ENCODE measurements around the gene MN1.

MN1 gene

DNA sequence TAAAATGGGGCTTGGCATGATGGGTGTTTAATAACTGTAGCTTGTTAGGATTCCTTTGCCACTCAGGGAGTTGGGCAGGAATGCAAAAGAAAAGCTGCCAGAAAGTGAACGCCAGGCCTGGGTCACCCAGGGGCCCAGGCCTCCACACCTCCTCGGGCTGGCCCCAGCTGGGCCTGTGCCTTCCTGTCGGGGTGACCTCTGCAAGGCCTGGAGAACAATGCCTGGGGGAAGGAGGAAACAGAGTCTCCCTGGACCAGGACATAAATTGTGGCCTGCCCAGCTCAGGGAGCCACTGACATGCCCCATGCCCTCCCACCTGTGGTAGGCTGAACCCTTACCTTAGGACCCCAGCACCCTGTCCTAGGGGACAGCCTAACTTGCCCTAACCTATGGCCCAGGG, 21.9 kb downstream of the MN1 start:
- TF ChIP-seq, protein P1, sequence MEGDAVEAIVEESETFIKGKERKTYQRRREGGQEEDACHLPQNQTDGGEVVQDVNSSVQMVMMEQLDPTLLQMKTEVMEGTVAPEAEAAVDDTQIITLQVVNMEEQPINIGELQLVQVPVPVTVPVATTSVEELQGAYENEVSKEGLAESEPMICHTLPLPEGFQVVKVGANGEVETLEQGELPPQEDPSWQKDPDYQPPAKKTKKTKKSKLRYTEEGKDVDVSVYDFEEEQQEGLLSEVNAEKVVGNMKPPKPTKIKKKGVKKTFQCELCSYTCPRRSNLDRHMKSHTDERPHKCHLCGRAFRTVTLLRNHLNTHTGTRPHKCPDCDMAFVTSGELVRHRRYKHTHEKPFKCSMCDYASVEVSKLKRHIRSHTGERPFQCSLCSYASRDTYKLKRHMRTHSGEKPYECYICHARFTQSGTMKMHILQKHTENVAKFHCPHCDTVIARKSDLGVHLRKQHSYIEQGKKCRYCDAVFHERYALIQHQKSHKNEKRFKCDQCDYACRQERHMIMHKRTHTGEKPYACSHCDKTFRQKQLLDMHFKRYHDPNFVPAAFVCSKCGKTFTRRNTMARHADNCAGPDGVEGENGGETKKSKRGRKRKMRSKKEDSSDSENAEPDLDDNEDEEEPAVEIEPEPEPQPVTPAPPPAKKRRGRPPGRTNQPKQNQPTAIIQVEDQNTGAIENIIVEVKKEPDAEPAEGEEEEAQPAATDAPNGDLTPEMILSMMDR (IDR thresholded peaks at IDR 0.05; ENCODE audit: borderline replicate concordance, control extremely low read depth, extremely low read depth, insufficient read depth, missing control alignments): no peak
- no peak for DNase-seq (ENCODE audit: low spot score)
- in situ Hi-C loops (cut with MboI; ENCODE audit: low sequenced_read_pairs, unreplicated experiment): no loop called here

- in situ Hi-C loops (cut with MboI; ENCODE audit: low sequenced_read_pairs, unreplicated experiment): no loop called here
- TF ChIP-seq, protein P1 (IDR thresholded peaks at IDR 0.05; ENCODE audit: borderline replicate concordance, control extremely low read depth, extremely low read depth, insufficient read depth, missing control alignments): no peak
- DNase-seq (ENCODE audit: low spot score): no peak
Observed at GRCh38 chr22:27778294-27779090, 23.1 kb downstream of the MN1 start.

GRCh38 chr22:27777128-27777527, 24.4 kb downstream of the MN1 start:
- TF ChIP-seq, protein P1 (IDR thresholded peaks at IDR 0.05; ENCODE audit: borderline replicate concordance, control extremely low read depth, extremely low read depth, insufficient read depth, missing control alignments): no peak
- in situ Hi-C loops (cut with MboI; ENCODE audit: low sequenced_read_pairs, unreplicated experiment): no loop called here
- DNase-seq (ENCODE audit: low spot score): no peak

DNA sequence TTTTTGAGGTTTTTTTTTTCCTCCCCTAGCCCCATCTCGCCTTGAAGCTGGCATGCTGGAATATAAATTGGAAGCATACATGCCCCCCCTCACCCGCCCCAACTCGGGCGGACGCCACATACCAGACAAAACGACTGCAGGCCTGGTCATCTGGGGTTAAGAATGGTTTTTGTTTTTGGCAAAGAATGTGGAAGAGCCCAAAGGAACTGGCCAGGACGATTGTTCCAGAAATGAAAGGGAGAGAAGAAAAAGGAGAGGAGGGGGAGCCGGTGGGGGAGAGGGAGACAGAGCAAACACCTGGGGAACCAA, 25.0 kb downstream of the MN1 start:
- no peak for DNase-seq (ENCODE audit: low spot score)
- TF ChIP-seq, protein P1 (IDR thresholded peaks at IDR 0.05; ENCODE audit: borderline replicate concordance, control extremely low read depth, extremely low read depth, insufficient read depth, missing control alignments): no peak
- in situ Hi-C loops (cut with MboI; ENCODE audit: low sequenced_read_pairs, unreplicated experiment): no loop called here

GRCh38 chr22:27775758-27776649, 25.6 kb downstream of the MN1 start:
- in situ Hi-C loops (cut with MboI; ENCODE audit: low sequenced_read_pairs, unreplicated experiment): no loop called here
- TF ChIP-seq, protein P1 (IDR thresholded peaks at IDR 0.05; ENCODE audit: borderline replicate concordance, control extremely low read depth, extremely low read depth, insufficient read depth, missing control alignments): no peak
- DNase-seq (ENCODE audit: low spot score): no peak

- TF ChIP-seq, protein P1 (IDR thresholded peaks at IDR 0.05; ENCODE audit: borderline replicate concordance, control extremely low read depth, extremely low read depth, insufficient read depth, missing control alignments): no peak
- DNase-seq (ENCODE audit: low spot score): no peak
- in situ Hi-C loops (cut with MboI; ENCODE audit: low sequenced_read_pairs, unreplicated experiment): no loop called here
Observed at GRCh38 chr22:27775087-27775698, 26.4 kb downstream of the MN1 start.
